Measurements from ENCODE around the gene ZNHIT2. TPM values are rescaled to one million over a fixed set of nuclear protein-coding genes. Genes with fewer than 3 reads are reported as not detected.

Gene ZNHIT2
- total RNA-seq, 1 experiment from 2014 or later, result 27.1 TPM

DNA sequence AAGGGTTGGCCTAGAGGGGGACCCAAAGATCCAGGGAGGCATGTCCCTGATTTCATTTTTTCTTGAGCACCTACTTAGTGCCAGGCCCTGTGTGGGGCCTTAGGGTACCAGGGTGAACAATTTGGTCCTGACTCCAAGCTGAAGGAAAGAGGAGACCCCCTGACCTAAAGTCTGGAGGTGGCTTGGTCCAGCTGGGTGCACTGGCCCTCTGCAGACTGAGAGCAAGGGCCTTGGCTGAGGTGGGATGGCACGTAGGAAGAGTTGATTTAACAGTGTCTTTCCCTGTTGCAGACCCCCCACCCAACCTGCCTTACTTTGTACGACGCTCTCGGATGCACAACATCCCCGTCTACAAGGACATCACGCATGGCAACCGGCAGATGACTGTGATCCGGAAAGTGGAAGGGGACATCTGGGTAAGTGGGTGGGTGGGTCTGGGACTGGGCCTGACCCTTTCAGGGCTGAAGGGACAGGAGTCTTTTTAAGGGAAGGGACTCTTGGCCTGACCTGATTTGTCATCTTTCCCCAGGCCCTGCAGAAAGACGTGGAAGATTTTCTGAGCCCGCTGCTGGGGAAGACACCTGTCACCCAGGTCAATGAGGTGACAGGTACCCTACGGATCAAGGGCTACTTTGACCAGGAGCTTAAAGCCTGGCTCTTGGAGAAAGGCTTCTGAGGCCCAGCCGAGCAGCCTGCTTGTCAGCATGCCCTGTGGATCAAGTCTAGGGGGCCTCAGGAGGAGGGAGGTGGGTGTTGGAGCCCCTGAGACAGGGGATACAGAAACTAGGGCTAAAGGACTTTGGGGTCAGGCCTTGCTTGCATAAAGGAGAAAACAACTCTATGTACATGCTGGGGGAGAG is 7.9 kb upstream of the ZNHIT2 start:
- BruUV-seq (replicated peaks), result no TSS peak
- Histone ChIP-seq H3K27me3 (ENCODE audit: control insufficient read depth, insufficient read depth, low read length) (no peaks in the 10 kb centered on the region), H3K4me1 (ENCODE audit: control insufficient read depth, insufficient read depth, low read length) (peaks cover 11% of the 10 kb centered on the region), H3K27ac (ENCODE audit: low read length) (no peak overlapping the region), H3K36me3 (ENCODE audit: control insufficient read depth, insufficient read depth, low read length) (peaks cover 26% of the 10 kb centered on the region), H3K9me3 (ENCODE audit: control insufficient read depth, insufficient read depth, low read depth, low read length) (no peaks in the 10 kb centered on the region), H3K4me3 (ENCODE audit: low read depth in 2 of 2, low read length in 2 of 2) (no peak overlapping the region)
- TF ChIP-seq POLR2AphosphoS5 (IDR thresholded peaks at IDR 0.05; ENCODE audit: low read depth, low read length) (no peak), REST (IDR thresholded peaks at IDR 0.05; ENCODE audit: insufficient read depth in 1 of 2, low read depth in 2 of 2, low read length in 1 of 2) (no peak), CTCF (IDR thresholded peaks at IDR 0.05) (no peak), SIN3A (IDR thresholded peaks at IDR 0.05; ENCODE audit: borderline replicate concordance, insufficient read depth, low read depth, low read length) (no peak), TCF7L2 (IDR thresholded peaks at IDR 0.05; ENCODE audit: low read depth, low read length) (no peak)
- no peak for DNase-seq (ENCODE audit: low read depth, low spot score)
- CTCF ChIA-PET, result no interaction called here
- ATAC-seq, result no peak
- POLR2A ChIA-PET, result no interaction called here
- intact Hi-C loops (cut with micrococcal nuclease; ENCODE audit: unreplicated experiment), result no loop called here
- in situ Hi-C loops (cut with HindIII; ENCODE audit: low pct_unique_long_range_greater_than_20kb, low sequenced_read_pairs), result no loop called here

GRCh38 chr11:65124480-65125196 is 7.1 kb upstream of the ZNHIT2 start:
- BruUV-seq (replicated peaks), result TSS peak; percentile 52
- ChIA-PET POLR2A (no interaction called here), CTCF (no interaction called here)
- Histone ChIP-seq H3K27me3 (ENCODE audit: control insufficient read depth, insufficient read depth, low read length) (no peaks in the 10 kb centered on the region), H3K4me3 (ENCODE audit: low read depth in 2 of 2, low read length in 2 of 2) (no peak overlapping the region), H3K9me3 (ENCODE audit: control insufficient read depth, insufficient read depth, low read depth, low read length) (no peaks in the 10 kb centered on the region), H3K36me3 (ENCODE audit: control insufficient read depth, insufficient read depth, low read length) (peaks cover 29% of the 10 kb centered on the region), H3K4me1 (ENCODE audit: control insufficient read depth, insufficient read depth, low read length) (peaks cover 15% of the 10 kb centered on the region), H3K27ac (ENCODE audit: low read length) (no peak overlapping the region)
- DNase-seq (ENCODE audit: low read depth, low spot score), result no peak
- intact Hi-C loops (cut with micrococcal nuclease; ENCODE audit: unreplicated experiment), result no loop called here
- TF ChIP-seq TCF7L2 (IDR thresholded peaks at IDR 0.05; ENCODE audit: low read depth, low read length), result no peak
- TF ChIP-seq SIN3A (IDR thresholded peaks at IDR 0.05; ENCODE audit: borderline replicate concordance, insufficient read depth, low read depth, low read length), result no peak
- no peak for TF ChIP-seq CTCF (IDR thresholded peaks at IDR 0.05)
- no peak for TF ChIP-seq REST (IDR thresholded peaks at IDR 0.05; ENCODE audit: insufficient read depth in 1 of 2, low read depth in 2 of 2, low read length in 1 of 2)
- no peak for TF ChIP-seq POLR2AphosphoS5 (IDR thresholded peaks at IDR 0.05; ENCODE audit: low read depth, low read length)
- ATAC-seq, result no peak
- in situ Hi-C loops (cut with HindIII; ENCODE audit: low pct_unique_long_range_greater_than_20kb, low sequenced_read_pairs), result no loop called here

All from Panc1 (cell line).